ENCODE results near the gene MPND.
"Not testable (repeated sequence)": the region's sequence is repeated elsewhere in the genome, so short reads cannot be mapped to it uniquely, and the experiment has no call there.

The MPND gene

GRCh38 chr19:4327877-4328242 lies 15.5 kb upstream of the MPND start:
- Mint-ChIP-seq H3K4me1 (peaks cover 27 to 36% of the 10 kb centered on the region in 2 donors), H3K36me3 (peaks cover 2 to 13% of the 10 kb centered on the region in 2 donors), H3K9me3 (peaks cover 3 to 6% of the 10 kb centered on the region in 2 donors), H3K27me3 (peaks cover 12 to 33% of the 10 kb centered on the region in 2 donors), H3K4me3 (peak overlapping the region; percentile 85 to 87), H3K27ac (no peak overlapping the region)
- ATAC-seq (replicated peaks) (peak in 1 of 2 donors; percentile 10), DNase-seq (no peak)

GRCh38 chr19:4328243-4328990 lies 14.9 kb upstream of the MPND start:
- Mint-ChIP-seq H3K36me3 (peaks cover 2 to 13% of the 10 kb centered on the region in 2 donors), H3K4me1 (peaks cover 27 to 36% of the 10 kb centered on the region in 2 donors), H3K4me3 (peak overlapping the region; percentile 85 to 87), H3K9me3 (peaks cover 3 to 6% of the 10 kb centered on the region in 2 donors), H3K27me3 (peaks cover 12 to 33% of the 10 kb centered on the region in 2 donors), H3K27ac (peak overlapping the region; percentile 94)
- ATAC-seq (replicated peaks) (peak; percentile 87 to 93), DNase-seq (peak; percentile 92)

- Mint-ChIP-seq H3K36me3 (peaks cover 2 to 17% of the 10 kb centered on the region in 2 donors), H3K4me1 (peaks cover 27 to 36% of the 10 kb centered on the region in 2 donors), H3K27ac (peak overlapping the region; percentile 94), H3K27me3 (peaks cover 12 to 33% of the 10 kb centered on the region in 2 donors), H3K4me3 (peak overlapping the region; percentile 85 to 87)
- peak in 1 of 2 donors; percentile 11 for ATAC-seq (replicated peaks)
- not testable (repeated sequence) for H3K9me3 Mint-ChIP-seq
- DNase-seq: peak; percentile 54
Measured at GRCh38 chr19:4328991-4329681, 14.2 kb upstream of the MPND start.

- ATAC-seq (replicated peaks): no peak
- Mint-ChIP-seq H3K4me1 (peaks cover 27 to 36% of the 10 kb centered on the region in 2 donors), H3K4me3 (peak overlapping the region in 1 of 2 donors; percentile 85), H3K9me3 (peaks cover 11 to 12% of the 10 kb centered on the region in 2 donors), H3K27ac (peak overlapping the region; percentile 65), H3K36me3 (peaks cover 7 to 24% of the 10 kb centered on the region in 2 donors), H3K27me3 (peaks cover 12 to 33% of the 10 kb centered on the region in 2 donors)
- no peak for DNase-seq
Measured at GRCh38 chr19:4329858-4330257, 13.5 kb upstream of the MPND start.

- DNase-seq (no peak), ATAC-seq (replicated peaks) (no peak)
- Mint-ChIP-seq H3K27me3 (no peaks in the 10 kb centered on the region), H3K4me1 (peaks cover 16 to 21% of the 10 kb centered on the region in 2 donors), H3K27ac (no peak overlapping the region), H3K9me3 (peaks cover 11 to 14% of the 10 kb centered on the region in 2 donors), H3K4me3 (no peak overlapping the region), H3K36me3 (peaks cover 10 to 23% of the 10 kb centered on the region in 2 donors)
Measured at GRCh38 chr19:4334929-4335570, 8.3 kb upstream of the MPND start.

GRCh38 chr19:4337906-4338440 lies 5.4 kb upstream of the MPND start:
- Mint-ChIP-seq H3K27me3 (no peaks in the 10 kb centered on the region), H3K9me3 (peaks cover 11 to 14% of the 10 kb centered on the region in 2 donors), H3K36me3 (peaks cover 8 to 19% of the 10 kb centered on the region in 2 donors), H3K4me3 (peak overlapping the region; percentile 86 to 91), H3K27ac (peak overlapping the region; percentile 95), H3K4me1 (peaks cover 21 to 30% of the 10 kb centered on the region in 2 donors)
- DNase-seq (no peak), ATAC-seq (replicated peaks) (no peak)

GRCh38 chr19:4338441-4339355 lies 4.7 kb upstream of the MPND start, which contains the start of gene STAP2:
STAP2 (minus strand) TSS chr19:4338827; CDS start chr19:4338753, 74 bp downstream.
- Mint-ChIP-seq H3K9me3 (peaks cover 11 to 14% of the 10 kb centered on the region in 2 donors), H3K36me3 (peaks cover 8 to 17% of the 10 kb centered on the region in 2 donors), H3K4me1 (peaks cover 25 to 35% of the 10 kb centered on the region in 2 donors), H3K27me3 (no peaks in the 10 kb centered on the region), H3K4me3 (peak within 1 kb of the TSS; percentile 86 to 91), H3K27ac (peak within 1 kb of the TSS; percentile 95)
- DNase-seq (no peak), ATAC-seq (replicated peaks) (no peak)

- ATAC-seq (replicated peaks) (no peak), DNase-seq (no peak)
- H3K9me3 Mint-ChIP-seq: no peaks in the 10 kb centered on the region
- peak overlapping the region; percentile 94 to 98 for H3K4me3 Mint-ChIP-seq
- peaks cover 26 to 53% of the 10 kb centered on the region in 2 donors for H3K4me1 Mint-ChIP-seq
- H3K36me3 Mint-ChIP-seq: peaks cover 17% of the 10 kb centered on the region in 2 donors
- H3K27ac Mint-ChIP-seq: peak overlapping the region; percentile 95
- no peaks in the 10 kb centered on the region for H3K27me3 Mint-ChIP-seq
Measured at GRCh38 chr19:4342314-4342614, 1.1 kb upstream of the MPND start.

- Mint-ChIP-seq H3K4me3 (peak overlapping the region; percentile 94 to 98), H3K27ac (peak overlapping the region; percentile 95), H3K27me3 (no peaks in the 10 kb centered on the region), H3K9me3 (no peaks in the 10 kb centered on the region), H3K4me1 (peaks cover 25 to 50% of the 10 kb centered on the region in 2 donors), H3K36me3 (peaks cover 18 to 19% of the 10 kb centered on the region in 2 donors)
- peak; percentile 95 for DNase-seq
- peak; percentile 90 to 91 for ATAC-seq (replicated peaks)
Measured at GRCh38 chr19:4342615-4343369, 570 bp upstream of the MPND start.

GRCh38 chr19:4345342-4346019 lies 2.1 kb downstream of the MPND start:
- Mint-ChIP-seq H3K27me3 (no peaks in the 10 kb centered on the region), H3K9me3 (no peaks in the 10 kb centered on the region), H3K36me3 (peaks cover 29 to 38% of the 10 kb centered on the region in 2 donors), H3K4me1 (peaks cover 17 to 36% of the 10 kb centered on the region in 2 donors), H3K27ac (no peak overlapping the region), H3K4me3 (no peak overlapping the region)
- no peak for ATAC-seq (replicated peaks)
- DNase-seq: no peak

- Mint-ChIP-seq H3K36me3 (peaks cover 32 to 42% of the 10 kb centered on the region in 2 donors), H3K4me3 (peak overlapping the region in 1 of 2 donors; percentile 3), H3K4me1 (peaks cover 18 to 41% of the 10 kb centered on the region in 2 donors), H3K27ac (no peak overlapping the region), H3K9me3 (no peaks in the 10 kb centered on the region), H3K27me3 (no peaks in the 10 kb centered on the region)
- no peak for ATAC-seq (replicated peaks)
- no peak for DNase-seq
Measured at GRCh38 chr19:4346020-4346383, 2.6 kb downstream of the MPND start.

GRCh38 chr19:4347521-4347920 lies 4.2 kb downstream of the MPND start:
- no peak for DNase-seq
- Mint-ChIP-seq H3K4me1 (peaks cover 13 to 34% of the 10 kb centered on the region in 2 donors), H3K9me3 (no peaks in the 10 kb centered on the region), H3K27me3 (no peaks in the 10 kb centered on the region), H3K27ac (no peak overlapping the region), H3K4me3 (no peak overlapping the region), H3K36me3 (peaks cover 32 to 42% of the 10 kb centered on the region in 2 donors)
- no peak for ATAC-seq (replicated peaks)
